ENCODE measurements around the gene CANT1.

- TF ChIP-seq, protein P1, sequence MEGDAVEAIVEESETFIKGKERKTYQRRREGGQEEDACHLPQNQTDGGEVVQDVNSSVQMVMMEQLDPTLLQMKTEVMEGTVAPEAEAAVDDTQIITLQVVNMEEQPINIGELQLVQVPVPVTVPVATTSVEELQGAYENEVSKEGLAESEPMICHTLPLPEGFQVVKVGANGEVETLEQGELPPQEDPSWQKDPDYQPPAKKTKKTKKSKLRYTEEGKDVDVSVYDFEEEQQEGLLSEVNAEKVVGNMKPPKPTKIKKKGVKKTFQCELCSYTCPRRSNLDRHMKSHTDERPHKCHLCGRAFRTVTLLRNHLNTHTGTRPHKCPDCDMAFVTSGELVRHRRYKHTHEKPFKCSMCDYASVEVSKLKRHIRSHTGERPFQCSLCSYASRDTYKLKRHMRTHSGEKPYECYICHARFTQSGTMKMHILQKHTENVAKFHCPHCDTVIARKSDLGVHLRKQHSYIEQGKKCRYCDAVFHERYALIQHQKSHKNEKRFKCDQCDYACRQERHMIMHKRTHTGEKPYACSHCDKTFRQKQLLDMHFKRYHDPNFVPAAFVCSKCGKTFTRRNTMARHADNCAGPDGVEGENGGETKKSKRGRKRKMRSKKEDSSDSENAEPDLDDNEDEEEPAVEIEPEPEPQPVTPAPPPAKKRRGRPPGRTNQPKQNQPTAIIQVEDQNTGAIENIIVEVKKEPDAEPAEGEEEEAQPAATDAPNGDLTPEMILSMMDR (IDR thresholded peaks at IDR 0.05; ENCODE audit: poor library complexity), result no peak
- no peak for TF ChIP-seq EZH2phosphoT487 (IDR thresholded peaks at IDR 0.05; ENCODE audit: low read depth, severe bottlenecking, unreplicated experiment)
- no peak for TF ChIP-seq EZH2 (IDR thresholded peaks at IDR 0.05; ENCODE audit: borderline replicate concordance)
Observed at GRCh38 chr17:78959803-78960202, 49.8 kb downstream of the CANT1 start.

Data from hepatocyte (in vitro differentiated cells).